GM19452 (cell line): ENCODE data around the gene TXK.

Experiments used
- ATAC-seq: cut with Tn5 transposase; IDR thresholded peaks from one replicate; pipeline ENCODE4 v1.9.1; 2021; ENCODE audit not compliant: unreplicated experiment

TXK gene

GRCh38 chr4:48025005-48025404 is 109.0 kb downstream of the TXK start:
- ATAC-seq = no peak

DNA sequence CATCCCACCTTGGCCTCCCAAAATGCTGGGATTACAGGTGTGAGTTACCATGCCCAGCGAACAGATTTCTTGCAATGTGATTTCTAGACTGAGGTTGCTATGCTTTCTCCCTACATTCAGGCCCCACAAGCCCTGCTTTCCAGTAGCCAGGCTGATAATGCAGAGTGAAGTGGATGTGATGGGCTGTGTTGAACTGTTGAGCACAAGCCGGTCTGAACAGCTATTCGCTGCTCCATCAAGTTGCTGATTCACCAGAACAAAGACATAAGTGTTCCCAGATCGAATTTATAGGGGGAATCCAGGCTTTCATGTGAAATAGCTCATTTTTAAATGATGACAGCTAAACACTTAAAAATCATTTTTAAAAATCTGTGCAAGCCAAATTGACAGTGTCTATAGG is 109.5 kb downstream of the TXK start:
- ATAC-seq = no peak

DNA sequence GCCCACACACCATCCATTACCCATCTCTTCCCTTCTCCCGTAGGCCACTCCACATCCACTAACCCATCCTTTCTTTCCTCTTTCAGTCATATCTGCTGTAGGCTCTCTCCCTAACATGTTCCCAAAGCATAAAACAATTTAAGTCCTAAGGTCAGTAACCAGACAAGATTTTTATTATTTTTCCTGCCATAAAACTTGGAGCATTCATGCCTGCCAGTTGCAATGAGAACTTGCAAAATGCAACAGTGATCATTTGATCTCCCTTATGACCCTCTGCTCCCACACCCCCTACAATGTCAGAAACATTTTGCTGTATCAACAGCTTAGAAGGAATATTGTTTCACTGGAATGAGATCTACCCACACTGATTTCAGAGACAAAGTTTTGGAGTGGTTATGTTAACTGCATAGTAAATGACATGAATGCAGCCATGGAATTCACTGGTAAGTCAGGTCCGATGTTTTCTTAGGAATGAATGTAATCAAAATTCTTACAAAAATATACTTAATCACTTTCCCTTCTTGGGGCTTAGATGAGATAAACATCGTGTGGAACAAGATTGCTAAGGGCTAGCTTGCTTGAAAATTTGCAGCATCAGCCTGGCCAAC is 111.8 kb downstream of the TXK start:
- ATAC-seq = no peak

DNA sequence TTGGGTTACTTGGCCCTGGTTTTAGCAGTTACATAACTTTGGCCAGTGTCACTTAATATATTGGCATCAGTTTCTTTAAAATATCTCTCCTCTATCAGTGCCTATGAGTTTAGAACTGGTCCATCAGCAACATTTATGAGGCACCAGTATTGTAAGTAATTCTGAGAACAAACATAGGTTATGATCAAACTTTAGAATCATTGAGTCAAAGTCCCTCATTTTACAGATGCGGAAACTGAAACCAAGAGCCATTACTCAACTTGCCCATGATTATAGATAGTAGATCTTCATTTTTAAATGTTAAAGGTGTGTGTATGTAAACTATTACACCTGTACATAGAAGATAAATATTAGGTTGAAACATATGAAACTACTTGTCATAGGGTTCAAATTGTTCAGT is 113.0 kb downstream of the TXK start:
- ATAC-seq = no peak

GRCh38 chr4:48018112-48018511 is 115.9 kb downstream of the TXK start:
- no peak for ATAC-seq

GRCh38 chr4:48017108-48017571 is 116.9 kb downstream of the TXK start:
- no peak for ATAC-seq
